Bronchial epithelial cell (primary cell): ENCODE measurements around the gene SNX27. TPM values are rescaled to one million over a fixed set of nuclear protein-coding genes. Genes with fewer than 3 reads are reported as not detected.
A peak's percentile ranks its signal among the peaks of the same experiment; 100 is the strongest.
"Not testable (repeated sequence)": the region's sequence is repeated elsewhere in the genome, so short reads cannot be mapped to it uniquely, and the experiment has no call there.

Experiments used
- DNase-seq: peaks from one replicate; pipeline ENCODE4 v3.0.0-alpha.2; 2010; ENCODE audit warnings: low read depth
- FAIRE-seq: peaks from 2 replicates; lab custom pipeline; 2011; peaks lifted over from hg19 to GRCh38; lab: Jason Lieb, UNC
- H3K27me3 ChIP-seq: 2 replicates; pipeline ENCODE4 v1.5.1; 2011; ENCODE audit warnings: low read length; ENCODE audit not compliant: control insufficient read depth, insufficient read depth
- H3K36me3 ChIP-seq: 2 replicates; pipeline ENCODE4 v1.5.1; 2011; ENCODE audit warnings: low read length; ENCODE audit not compliant: control insufficient read depth, insufficient read depth
- H3K4me3 ChIP-seq: 2 replicates; pipeline ENCODE4 v1.5.1; 2011; ENCODE audit warnings: mild to moderate bottlenecking, low read depth, low read length, control low read depth
- CTCF ChIP-seq: IDR thresholded peaks from 2 replicates; pipeline ENCODE4 v1.5.1; 2011; ENCODE audit warnings: mild to moderate bottlenecking, moderate library complexity, low read length, control low read depth, inconsistent platforms; ENCODE audit not compliant: insufficient read depth, severe bottlenecking
- total RNA-seq: library from RNA; depleted of rRNA; stranded (reverse); fragments of >200 nt; gene quantifications from 2 replicates; pipeline ENCODE4 v1.2.1, GENCODE V29; 2014

SNX27 gene
- total RNA-seq, 1 donor from 2014 or later: 20.0 TPM

- H3K36me3 ChIP-seq: no peaks in the 10 kb centered on the region
- no peaks in the 10 kb centered on the region for H3K27me3 ChIP-seq
- no peak overlapping the region for H3K4me3 ChIP-seq
- DNase-seq: peak; percentile 37
- TF ChIP-seq CTCF: no peak
- no peak for FAIRE-seq
Measured at GRCh38 chr1:151615711-151616504, 4.1 kb downstream of the SNX27 start.

- no peaks in the 10 kb centered on the region for H3K27me3 ChIP-seq
- no peak for TF ChIP-seq CTCF
- DNase-seq: peak; percentile 74
- H3K36me3 ChIP-seq: no peaks in the 10 kb centered on the region
- FAIRE-seq: no peak
- no peak overlapping the region for H3K4me3 ChIP-seq
Measured at GRCh38 chr1:151616505-151616849, 4.6 kb downstream of the SNX27 start.

GRCh38 chr1:151618003-151618402 lies 6.2 kb downstream of the SNX27 start:
- no peak for TF ChIP-seq CTCF
- H3K36me3 ChIP-seq: no peaks in the 10 kb centered on the region
- DNase-seq (no peak), FAIRE-seq (no peak)
- no peaks in the 10 kb centered on the region for H3K27me3 ChIP-seq
- no peak overlapping the region for H3K4me3 ChIP-seq

GRCh38 chr1:151618470-151618869 lies 6.6 kb downstream of the SNX27 start:
- TF ChIP-seq CTCF: no peak
- H3K36me3 ChIP-seq: no peaks in the 10 kb centered on the region
- DNase-seq (no peak), FAIRE-seq (no peak)
- no peak overlapping the region for H3K4me3 ChIP-seq
- H3K27me3 ChIP-seq: no peaks in the 10 kb centered on the region

- H3K27me3 ChIP-seq, H3K4me3 ChIP-seq, FAIRE-seq, DNase-seq, H3K36me3 ChIP-seq: not testable (repeated sequence)
Measured at GRCh38 chr1:151618996-151619395, 7.1 kb downstream of the SNX27 start.

- FAIRE-seq (no peak), DNase-seq (peak; percentile 63)
- no peak for TF ChIP-seq CTCF
Measured at GRCh38 chr1:151619489-151620093, 7.7 kb downstream of the SNX27 start.

More at GRCh38 chr1:151619489-151620093, 7.7 kb downstream of the SNX27 start:
- Histone ChIP-seq H3K4me3 (no peak overlapping the region), H3K27me3 (no peaks in the 10 kb centered on the region), H3K36me3 (no peaks in the 10 kb centered on the region)
